Measurements from ENCODE around the gene TSPAN9.

- TF ChIP-seq, protein P1, sequence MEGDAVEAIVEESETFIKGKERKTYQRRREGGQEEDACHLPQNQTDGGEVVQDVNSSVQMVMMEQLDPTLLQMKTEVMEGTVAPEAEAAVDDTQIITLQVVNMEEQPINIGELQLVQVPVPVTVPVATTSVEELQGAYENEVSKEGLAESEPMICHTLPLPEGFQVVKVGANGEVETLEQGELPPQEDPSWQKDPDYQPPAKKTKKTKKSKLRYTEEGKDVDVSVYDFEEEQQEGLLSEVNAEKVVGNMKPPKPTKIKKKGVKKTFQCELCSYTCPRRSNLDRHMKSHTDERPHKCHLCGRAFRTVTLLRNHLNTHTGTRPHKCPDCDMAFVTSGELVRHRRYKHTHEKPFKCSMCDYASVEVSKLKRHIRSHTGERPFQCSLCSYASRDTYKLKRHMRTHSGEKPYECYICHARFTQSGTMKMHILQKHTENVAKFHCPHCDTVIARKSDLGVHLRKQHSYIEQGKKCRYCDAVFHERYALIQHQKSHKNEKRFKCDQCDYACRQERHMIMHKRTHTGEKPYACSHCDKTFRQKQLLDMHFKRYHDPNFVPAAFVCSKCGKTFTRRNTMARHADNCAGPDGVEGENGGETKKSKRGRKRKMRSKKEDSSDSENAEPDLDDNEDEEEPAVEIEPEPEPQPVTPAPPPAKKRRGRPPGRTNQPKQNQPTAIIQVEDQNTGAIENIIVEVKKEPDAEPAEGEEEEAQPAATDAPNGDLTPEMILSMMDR (optimal IDR thresholded peaks at IDR 0.05 in 1 of 3, IDR thresholded peaks at IDR 0.05 in 1 of 3, conservative IDR thresholded peaks at IDR 0.05 in 1 of 3; ENCODE audit: extremely low read depth in 1 of 3, insufficient read depth in 2 of 3, low read length in 3 of 3), result no peak
- no peak for TF ChIP-seq EZH2 (IDR thresholded peaks at IDR 0.05; ENCODE audit: low read length)
These were observed 4.7 kb downstream of the TSPAN9 start for GRCh38 chr12:3081886-3082285.
